H4 (cell line): Measurements from ENCODE around the gene ST13. TPM values are rescaled to one million over a fixed set of nuclear protein-coding genes. Genes with fewer than 3 reads are reported as not detected.
"Not testable (repeated sequence)": the region's sequence is repeated elsewhere in the genome, so short reads cannot be mapped to it uniquely, and the experiment has no call there.

ENCODE experiments used
- DNase-seq: peaks from one replicate; pipeline ENCODE4 v3.0.0-alpha.2; 2015; ENCODE audit warnings: low spot score
- total RNA-seq: library from RNA; depleted of rRNA; stranded (reverse); fragments of >200 nt; shearing (Covaris generic); gene quantifications from 2 replicates; pipeline ENCODE4 v1.2.3, GENCODE V29; 2014

Gene ST13
- total RNA-seq, 1 experiment from 2014 or later: 175 TPM

- no peak for DNase-seq
Observed at GRCh38 chr22:40838486-40838885, 18.0 kb downstream of the ST13 start.

DNA sequence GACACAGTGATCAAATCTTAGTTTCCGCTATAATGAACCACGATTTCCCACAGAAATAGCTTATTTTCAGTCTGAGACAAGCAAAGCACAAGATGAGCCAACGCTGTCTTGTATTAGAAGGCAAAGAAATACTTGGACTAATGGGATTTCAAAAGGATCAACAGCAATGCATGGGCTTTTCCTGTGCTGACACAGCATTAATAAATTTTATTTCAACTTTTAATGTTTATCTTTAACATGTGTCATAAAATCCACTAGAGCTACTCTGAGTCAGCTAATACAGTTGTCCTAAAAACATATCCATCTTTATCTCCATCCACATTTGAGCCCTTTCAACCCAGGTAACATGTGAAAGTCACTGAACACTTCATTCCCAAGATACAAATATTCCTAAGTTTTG lies 21.8 kb downstream of the ST13 start:
- no peak for DNase-seq

DNA sequence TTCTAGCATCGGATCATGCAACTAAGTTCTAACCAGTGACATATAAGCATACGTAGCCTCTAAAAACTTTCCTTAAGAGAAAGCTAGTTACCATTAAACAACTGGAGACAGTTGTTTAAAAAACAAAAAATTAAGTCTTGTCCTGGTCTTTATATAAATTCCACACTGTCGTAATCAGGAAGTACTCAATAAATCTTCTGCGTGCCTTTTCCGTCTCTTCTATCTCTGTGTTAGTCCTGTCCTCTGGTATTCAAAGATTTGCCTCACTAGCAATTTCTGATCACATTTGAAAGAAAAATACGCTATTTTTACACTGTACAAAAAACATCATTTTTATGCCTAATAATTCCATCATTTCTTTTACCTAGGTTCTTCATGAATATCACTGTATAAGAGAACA lies 27.3 kb downstream of the ST13 start:
- DNase-seq: no peak

GRCh38 chr22:40826984-40827741 lies 29.3 kb downstream of the ST13 start:
- DNase-seq: no peak

DNA sequence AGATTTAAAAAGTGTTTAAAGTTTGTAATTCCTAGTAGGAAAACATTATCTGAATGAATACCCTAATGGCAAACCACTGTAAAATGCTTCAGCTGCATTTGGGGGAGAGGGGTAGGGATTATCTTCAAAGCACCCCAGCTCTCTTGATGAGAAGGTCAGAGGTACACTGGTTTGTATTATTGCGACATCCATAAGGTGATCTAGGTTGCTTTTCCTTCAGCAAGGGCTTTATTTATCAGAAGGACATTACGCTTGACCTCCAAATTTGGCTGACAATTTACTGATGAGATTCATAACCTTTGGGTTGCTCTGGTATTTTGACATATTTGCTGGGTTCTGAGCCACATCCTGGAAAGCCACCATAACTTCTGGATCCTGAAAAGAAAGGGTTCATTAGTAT lies 30.1 kb downstream of the ST13 start:
- DNase-seq: not testable (repeated sequence)

DNA sequence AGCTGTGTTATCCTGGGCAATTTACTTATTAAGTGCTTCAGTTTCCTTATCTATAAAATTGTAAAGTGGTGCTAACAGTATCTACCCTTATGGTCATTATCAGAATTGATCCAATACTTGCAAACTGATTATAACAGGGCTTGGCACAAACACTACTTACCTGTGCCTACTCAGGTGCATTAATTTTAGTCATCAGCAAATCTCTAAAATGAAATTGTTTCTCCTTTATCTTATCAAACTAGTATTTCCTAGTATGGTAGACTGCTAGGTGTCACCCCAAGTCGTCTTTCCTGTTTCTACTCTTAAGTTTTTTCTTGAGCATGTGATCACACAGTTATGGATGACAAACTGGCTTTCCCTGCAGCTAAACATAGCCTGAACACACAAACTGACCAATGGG lies 33.0 kb downstream of the ST13 start:
- no peak for DNase-seq

GRCh38 chr22:40819599-40820140 lies 36.8 kb downstream of the ST13 start:
- DNase-seq: peak; percentile 13

- DNase-seq: peak; percentile 71
Observed at GRCh38 chr22:40818747-40819598, 37.5 kb downstream of the ST13 start, which contains the start of gene SLC25A17. Gene SLC25A17 (minus strand): TSS chr22:40819346. CDS start chr22:40819248, 98 bp downstream.

- no peak for DNase-seq
Observed at GRCh38 chr22:40818192-40818746, 38.2 kb downstream of the ST13 start.

DNA sequence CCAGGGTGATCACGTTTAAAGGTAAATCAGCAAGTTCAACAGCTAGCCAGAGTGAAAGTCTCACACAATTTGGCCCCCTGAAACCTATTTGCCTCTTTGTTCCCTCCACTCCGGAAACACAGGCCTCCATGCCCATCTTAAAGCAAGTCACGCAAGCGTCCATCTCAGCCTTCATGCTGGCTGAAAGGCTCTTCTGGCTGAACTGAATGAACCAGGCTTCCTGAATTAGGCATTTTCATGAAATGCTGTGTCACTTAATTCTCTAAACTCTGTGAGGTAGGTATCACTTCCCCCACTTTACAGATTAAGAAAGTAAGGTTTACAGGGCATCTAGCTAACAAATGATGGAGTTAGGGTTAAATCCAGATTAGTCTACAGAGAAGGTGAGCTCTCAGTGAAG lies 38.7 kb downstream of the ST13 start:
- DNase-seq: no peak

DNA sequence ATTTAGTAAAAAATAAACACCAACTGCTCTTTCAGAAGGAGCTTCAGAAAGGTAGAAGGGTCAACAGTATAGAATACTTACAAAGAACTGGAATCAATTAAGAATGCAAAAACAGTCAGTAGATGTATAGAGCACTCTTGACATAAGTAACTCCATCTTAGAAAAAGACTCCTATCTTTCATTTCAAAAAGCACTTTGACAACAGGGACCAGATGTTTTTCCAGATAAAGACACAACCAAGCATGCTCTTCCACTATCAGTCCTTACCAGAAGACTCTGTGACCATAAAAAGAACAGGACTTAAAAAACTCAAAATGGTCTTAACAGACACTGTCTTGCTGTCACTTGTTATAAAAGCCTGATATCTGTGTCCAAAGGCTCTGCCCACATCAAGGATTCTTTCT lies 42.5 kb downstream of the ST13 start:
- no peak for DNase-seq

DNA sequence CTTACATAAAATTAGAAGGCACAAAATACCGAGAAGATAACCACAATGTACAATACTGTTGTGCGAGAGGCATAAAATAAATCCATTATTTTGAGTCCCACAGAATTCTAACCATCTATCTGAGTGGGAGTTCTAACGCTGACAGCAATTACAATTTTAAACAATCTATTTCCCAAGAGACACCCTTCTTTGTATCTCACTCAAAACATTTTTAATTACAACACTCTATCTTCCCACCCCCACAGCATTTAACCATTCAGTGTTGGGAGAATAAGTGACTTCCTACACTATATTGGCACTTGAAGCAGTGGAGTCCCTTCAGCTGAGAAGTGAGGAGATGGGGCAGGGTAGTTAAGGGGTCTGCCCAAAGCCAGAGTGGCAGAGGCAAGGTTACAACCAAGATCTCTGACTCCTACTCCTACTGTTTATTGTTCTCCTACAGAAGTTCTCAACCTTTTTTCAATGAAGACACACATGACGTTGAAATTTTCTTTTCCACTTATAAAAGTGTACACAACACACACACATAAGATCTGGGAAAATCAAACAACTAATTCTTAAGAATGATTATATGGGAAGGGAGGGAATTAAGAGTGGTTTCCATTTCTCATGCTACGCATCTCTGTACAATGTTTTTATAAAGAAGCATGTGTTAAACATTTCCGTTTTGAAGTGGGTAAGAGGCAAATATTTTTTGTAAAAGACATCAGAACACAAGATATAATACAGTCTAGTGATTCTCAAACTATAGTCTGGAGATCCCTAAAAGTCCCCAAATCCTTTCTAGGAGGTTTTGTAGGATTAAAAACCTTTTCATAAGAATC lies 48.2 kb downstream of the ST13 start:
- DNase-seq: no peak

GRCh38 chr22:40806711-40807110 lies 49.7 kb downstream of the ST13 start:
- DNase-seq: no peak

DNA sequence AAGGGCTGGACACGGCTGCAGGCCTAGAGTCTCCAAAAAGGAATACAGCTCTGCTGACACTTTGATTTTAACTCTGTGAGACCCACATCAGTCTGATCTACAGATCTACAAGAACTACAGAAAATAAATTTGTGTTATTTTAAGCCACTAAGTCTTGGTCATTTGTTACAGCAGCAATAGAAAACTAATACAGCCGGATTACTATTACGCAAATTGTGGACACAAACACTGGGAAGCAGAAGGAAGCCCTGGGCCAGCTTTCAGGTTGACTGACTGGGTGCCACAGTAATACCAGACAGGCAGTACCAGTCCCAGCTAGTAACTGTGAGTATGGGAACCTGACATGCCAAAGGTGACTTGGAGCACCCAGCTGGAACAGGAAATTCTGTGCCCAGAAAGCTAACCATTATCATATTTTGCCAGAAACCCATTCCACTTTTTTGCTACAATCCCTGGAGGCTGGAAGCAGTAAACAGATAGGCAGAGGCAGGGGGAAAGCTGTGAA lies 50.7 kb downstream of the ST13 start:
- no peak for DNase-seq

DNA sequence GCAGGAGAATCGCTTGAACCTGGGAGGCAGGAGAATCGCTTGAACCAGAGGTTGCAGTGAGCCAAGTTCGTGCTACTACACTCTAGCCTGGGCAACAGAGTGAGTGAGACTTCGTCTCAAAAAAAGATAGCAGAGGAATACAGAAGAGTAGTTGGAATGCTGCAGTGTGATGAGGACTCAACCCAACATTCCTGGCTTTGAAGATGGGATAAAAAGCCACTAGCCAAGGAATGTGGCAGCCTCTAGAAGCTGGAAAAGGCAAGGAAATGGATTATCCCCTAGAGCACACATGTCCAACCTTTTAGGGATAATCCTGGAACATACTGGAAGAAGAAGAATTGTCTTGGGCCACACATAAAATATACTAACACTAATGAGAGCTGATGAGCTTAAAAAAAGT lies 51.2 kb downstream of the ST13 start:
- no peak for DNase-seq

- no peak for DNase-seq
Observed at GRCh38 chr22:40803321-40803720, 53.1 kb downstream of the ST13 start.

GRCh38 chr22:40799008-40799407 lies 57.4 kb downstream of the ST13 start:
- DNase-seq: no peak

GRCh38 chr22:40797427-40797826 lies 59.0 kb downstream of the ST13 start:
- DNase-seq: no peak

DNA sequence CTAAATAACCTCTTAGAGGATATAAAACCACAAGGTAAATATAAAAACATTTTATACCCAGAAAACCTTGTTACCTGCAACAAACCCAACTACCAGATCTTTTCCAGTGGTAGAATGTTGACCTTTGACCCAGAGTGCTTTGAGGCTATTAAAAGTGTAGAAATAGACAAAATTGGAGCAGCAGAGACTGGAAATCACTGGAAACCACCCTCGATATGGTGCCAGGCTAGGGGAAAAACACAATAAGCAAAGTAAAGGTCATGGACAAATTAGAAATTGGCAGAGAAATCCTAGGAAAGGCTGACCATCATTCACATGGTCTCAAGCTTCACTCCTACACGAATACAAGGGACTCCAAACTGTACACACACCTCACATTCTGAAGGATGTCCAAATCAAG lies 64.0 kb downstream of the ST13 start:
- no peak for DNase-seq

GRCh38 chr22:40791241-40791640 lies 65.2 kb downstream of the ST13 start:
- DNase-seq: no peak

DNA sequence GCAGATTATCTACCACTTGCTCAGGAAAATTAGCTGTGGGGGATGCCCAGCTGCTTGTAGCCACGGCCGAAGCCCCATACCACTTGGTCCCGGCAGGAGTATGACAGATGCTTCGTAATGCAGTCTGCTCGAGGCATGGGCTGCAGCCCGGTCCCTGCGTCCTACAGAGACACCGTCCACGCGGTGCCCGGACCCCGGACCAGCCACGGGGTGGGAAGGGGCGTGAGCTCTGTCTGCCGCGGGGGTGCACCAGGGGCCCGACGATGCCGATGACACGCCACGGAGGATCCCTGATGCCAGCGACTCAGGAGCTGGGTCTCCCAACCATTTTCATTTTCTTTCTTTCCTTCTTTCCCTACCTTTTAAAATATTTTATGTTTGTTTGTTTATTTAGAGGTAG lies 67.3 kb downstream of the ST13 start:
- DNase-seq: no peak
